Activated CD4-positive, alpha-beta T cell treated with anti-CD3 and anti-CD28 coated beads, Interleukin-2, amount 10 ng/mL, durations not matched to agents 7 days and 5 days (primary cell): ENCODE results near the gene SPACA7. TPM values are rescaled to one million over a fixed set of nuclear protein-coding genes. Genes with fewer than 3 reads are reported as not detected.

ENCODE experiments used
- CTCF ChIA-PET: fragments of 350-600 bp; sonication (Branson Sonifier 250); formaldehyde crosslinking; loops from one replicate; lab custom pipeline; 2021; ENCODE audit warnings: antibody characterized with exemption; lab: Charles Lee
- POLR2A ChIA-PET: fragments of 350-600 bp; sonication (Branson Sonifier 250); formaldehyde crosslinking; loops from one replicate; lab custom pipeline; 2021; ENCODE audit warnings: antibody characterized with exemption; lab: Charles Lee
- DNase-seq: peaks from one replicate; pipeline ENCODE4 v3.0.0-alpha.2; 2020
- H3K27ac Mint-ChIP-seq: one replicate; pipeline ENCODE4 v1.8.0; 2021; ENCODE audit warnings: mild to moderate bottlenecking, moderate library complexity, mixed read lengths
- H3K27me3 Mint-ChIP-seq: one replicate; pipeline ENCODE4 v1.8.0; 2021; ENCODE audit warnings: mixed read lengths
- H3K36me3 Mint-ChIP-seq: one replicate; pipeline ENCODE4 v1.8.0; 2021; ENCODE audit warnings: low read depth, mixed read lengths
- H3K4me1 Mint-ChIP-seq: one replicate; pipeline ENCODE4 v1.8.0; 2021; ENCODE audit warnings: mixed read lengths
- H3K4me3 Mint-ChIP-seq: one replicate; pipeline ENCODE4 v1.8.0; 2021; ENCODE audit warnings: mild to moderate bottlenecking, moderate library complexity, mixed read lengths
- H3K9me3 Mint-ChIP-seq: one replicate; pipeline ENCODE4 v1.8.0; 2021; ENCODE audit warnings: mixed read lengths
- total RNA-seq, 2 experiments: library from RNA; stranded (reverse); gene quantifications; one replicate each; pipeline ENCODE4 v1.2.3, GENCODE V29; 2021

The SPACA7 gene
- total RNA-seq, 2 experiments from 2014 or later, result not detected

DNA sequence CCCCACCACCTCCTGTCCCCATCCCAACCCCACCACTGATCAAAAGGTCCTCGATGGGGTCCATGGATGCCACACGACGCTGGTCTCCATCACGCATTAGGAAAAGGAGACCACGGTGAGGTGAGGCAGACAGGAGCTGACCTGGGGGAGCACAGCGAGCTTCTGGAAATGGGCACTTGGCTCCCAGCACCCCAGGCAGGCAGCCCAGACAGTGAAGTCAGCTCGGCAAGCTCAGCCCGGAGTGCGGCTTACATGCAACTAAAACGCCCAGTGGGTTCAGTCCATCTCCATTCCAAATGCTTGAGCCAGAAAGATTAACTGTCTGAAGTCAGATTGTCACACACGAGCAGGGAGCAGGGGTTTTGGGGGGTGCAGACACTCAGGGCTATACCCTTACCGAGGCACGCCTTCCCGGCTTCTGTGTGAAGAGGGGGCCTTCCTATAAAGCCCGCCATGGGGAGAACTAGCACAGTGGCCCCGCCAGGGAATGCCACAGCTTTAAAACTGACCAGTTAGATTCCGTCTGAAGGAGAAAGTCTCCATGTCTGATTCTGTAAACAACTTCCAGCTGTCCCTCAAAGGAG is 79.4 kb downstream of the SPACA7 start:
- CTCF ChIA-PET, result no interaction called here
- Mint-ChIP-seq H3K4me1 (no peaks in the 10 kb centered on the region), H3K36me3 (no peaks in the 10 kb centered on the region), H3K9me3 (no peaks in the 10 kb centered on the region), H3K4me3 (no peak overlapping the region), H3K27ac (no peak overlapping the region), H3K27me3 (peaks cover 11% of the 10 kb centered on the region)
- DNase-seq, result no peak
- POLR2A ChIA-PET, result no interaction called here

DNA sequence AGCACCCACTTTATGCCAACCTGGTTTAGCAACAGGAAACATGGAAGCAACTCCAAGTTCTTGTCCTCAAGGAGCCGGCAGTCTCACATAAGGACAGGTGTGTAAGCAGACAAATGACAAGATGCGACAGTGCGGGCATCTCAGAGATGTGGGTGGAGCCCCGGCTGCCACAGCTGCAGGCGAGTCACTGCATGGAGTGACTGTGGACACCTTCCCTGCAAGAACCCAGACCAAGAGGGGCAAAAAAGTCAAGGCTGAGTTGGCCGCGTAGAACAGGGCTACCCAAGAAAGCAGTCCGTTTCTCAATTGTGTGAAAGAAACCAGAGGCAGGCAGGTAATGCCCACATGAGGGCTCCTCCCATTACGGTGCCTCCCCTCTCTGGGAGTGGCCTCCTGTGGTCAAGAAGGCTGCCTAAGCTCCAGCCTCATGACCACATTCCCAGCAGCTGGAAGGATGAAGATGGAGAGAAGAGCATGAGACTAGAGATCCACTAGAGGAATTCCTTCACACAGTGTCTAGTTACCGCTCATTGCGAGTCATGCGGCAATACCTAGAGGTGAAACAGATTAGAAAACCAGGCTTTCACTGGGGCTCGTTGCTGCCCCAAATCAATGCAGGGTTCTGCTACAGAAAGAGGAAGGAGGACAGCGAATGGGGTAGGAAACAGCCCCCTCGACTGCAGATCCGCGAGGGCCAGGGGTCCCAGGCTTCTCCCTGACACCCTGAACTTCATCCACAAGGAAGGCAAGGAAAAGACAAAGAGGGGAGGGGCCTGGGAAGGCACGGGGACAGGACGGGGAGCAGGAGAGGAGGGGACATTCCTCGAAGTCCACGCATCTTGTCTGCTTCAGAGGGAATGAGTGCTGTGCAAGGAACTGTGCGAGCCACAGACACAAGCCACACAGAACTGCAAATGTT is 80.2 kb downstream of the SPACA7 start:
- H3K4me3 Mint-ChIP-seq, result no peak overlapping the region

DNA sequence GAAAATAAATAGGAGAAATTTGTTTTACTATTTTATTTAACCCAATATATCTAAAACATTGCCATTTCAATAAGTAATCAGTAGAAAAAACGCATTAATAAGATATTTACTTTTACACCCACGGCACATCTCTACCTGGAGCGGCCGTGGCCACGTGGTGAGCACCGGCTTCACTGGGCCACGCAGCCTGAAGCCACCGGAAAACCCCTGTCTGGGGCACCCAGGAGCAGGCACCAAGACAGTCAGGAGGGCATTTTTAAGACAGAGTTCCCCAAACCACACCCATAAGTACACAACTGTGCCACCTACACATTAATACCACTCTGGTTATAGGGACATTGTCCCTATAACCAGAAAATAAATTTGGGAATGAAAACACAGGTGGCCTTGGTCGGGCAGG is 80.9 kb downstream of the SPACA7 start:
- H3K27ac Mint-ChIP-seq, result no peak overlapping the region
- H3K36me3 Mint-ChIP-seq, result no peaks in the 10 kb centered on the region
- no peak for DNase-seq
- peaks cover 11% of the 10 kb centered on the region for H3K27me3 Mint-ChIP-seq
- H3K4me3 Mint-ChIP-seq, result no peak overlapping the region
- no peaks in the 10 kb centered on the region for H3K4me1 Mint-ChIP-seq
- POLR2A ChIA-PET, result no interaction called here
- H3K9me3 Mint-ChIP-seq, result no peaks in the 10 kb centered on the region
- CTCF ChIA-PET, result no interaction called here

More for the DNA sequence above, 80.2 kb downstream of the SPACA7 start:
- peaks cover 11% of the 10 kb centered on the region for H3K27me3 Mint-ChIP-seq
- no peaks in the 10 kb centered on the region for H3K9me3 Mint-ChIP-seq
- no peak for DNase-seq
- no peaks in the 10 kb centered on the region for H3K36me3 Mint-ChIP-seq
- POLR2A ChIA-PET, result no interaction called here
- no peak overlapping the region for H3K27ac Mint-ChIP-seq
- CTCF ChIA-PET, result no interaction called here
- H3K4me1 Mint-ChIP-seq, result no peaks in the 10 kb centered on the region

DNA sequence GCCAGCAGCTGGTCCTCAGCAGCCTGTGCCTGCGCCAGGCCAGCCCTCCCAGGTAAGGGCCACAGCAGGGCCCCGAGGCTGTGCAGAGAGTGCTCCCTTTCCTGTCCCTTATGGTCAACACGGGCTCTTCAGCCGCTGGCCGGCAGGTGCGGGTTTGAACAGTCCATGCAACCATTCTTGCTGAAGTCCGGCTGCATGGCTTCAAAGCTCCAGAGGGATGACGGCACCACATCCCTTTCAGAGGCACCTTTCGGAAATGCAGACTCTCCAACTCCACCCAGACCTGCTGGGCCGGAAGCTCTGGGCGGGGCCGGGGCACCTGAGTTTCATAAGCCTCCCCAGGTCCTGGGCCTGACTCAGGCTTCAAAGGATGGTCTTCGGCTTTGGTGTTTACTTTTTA is 81.3 kb downstream of the SPACA7 start:
- ChIA-PET CTCF (no interaction called here), POLR2A (no interaction called here)
- Mint-ChIP-seq H3K4me3 (no peak overlapping the region), H3K27me3 (peaks cover 13% of the 10 kb centered on the region), H3K9me3 (peaks cover 4% of the 10 kb centered on the region), H3K4me1 (no peaks in the 10 kb centered on the region), H3K36me3 (no peaks in the 10 kb centered on the region), H3K27ac (no peak overlapping the region)
- DNase-seq, result no peak

DNA sequence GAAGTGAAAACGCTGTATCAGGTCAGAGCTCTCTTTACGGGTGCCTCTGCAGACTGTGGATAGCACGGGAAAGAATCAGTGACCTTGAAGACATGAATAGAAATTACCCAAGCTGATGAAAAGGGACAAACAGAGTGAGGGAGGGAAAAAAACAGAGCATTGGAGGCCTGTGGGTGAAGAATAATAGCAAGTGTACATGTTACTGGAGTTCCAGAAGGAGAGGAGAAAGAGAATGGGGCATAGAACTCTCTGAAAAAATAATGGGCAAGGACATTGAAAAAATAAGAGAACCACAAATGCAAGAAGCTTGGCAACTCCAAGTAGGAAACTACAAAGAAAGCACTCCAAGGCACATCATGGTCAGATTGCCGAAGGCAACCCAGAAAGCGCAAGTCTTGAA is 86.3 kb downstream of the SPACA7 start:
- no peaks in the 10 kb centered on the region for H3K36me3 Mint-ChIP-seq
- ChIA-PET POLR2A (no interaction called here), CTCF (no interaction called here)
- no peak overlapping the region for H3K27ac Mint-ChIP-seq
- H3K9me3 Mint-ChIP-seq, result peaks cover 5% of the 10 kb centered on the region
- no peaks in the 10 kb centered on the region for H3K4me1 Mint-ChIP-seq
- H3K4me3 Mint-ChIP-seq, result no peak overlapping the region
- peaks cover 16% of the 10 kb centered on the region for H3K27me3 Mint-ChIP-seq
- no peak for DNase-seq

DNA sequence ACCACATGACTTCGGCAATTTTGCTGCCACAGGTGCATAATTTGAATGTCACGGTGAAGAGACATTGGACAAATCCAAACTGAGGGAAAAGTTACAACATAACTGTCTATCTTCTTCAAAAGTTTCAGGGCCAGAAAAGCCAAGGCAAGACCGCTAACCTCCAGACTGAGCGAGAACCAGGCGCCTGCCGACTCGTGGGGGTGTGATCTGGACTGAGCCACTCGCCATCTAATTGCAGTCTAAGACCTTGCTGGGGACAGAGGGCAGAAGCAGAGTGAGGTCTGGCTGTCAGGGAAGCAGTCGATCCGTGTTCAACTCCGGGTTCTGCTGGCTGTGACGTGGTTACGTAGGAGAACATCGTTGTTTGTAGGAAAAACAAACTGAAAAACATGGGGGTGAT is 88.6 kb downstream of the SPACA7 start:
- no peaks in the 10 kb centered on the region for H3K36me3 Mint-ChIP-seq

DNA sequence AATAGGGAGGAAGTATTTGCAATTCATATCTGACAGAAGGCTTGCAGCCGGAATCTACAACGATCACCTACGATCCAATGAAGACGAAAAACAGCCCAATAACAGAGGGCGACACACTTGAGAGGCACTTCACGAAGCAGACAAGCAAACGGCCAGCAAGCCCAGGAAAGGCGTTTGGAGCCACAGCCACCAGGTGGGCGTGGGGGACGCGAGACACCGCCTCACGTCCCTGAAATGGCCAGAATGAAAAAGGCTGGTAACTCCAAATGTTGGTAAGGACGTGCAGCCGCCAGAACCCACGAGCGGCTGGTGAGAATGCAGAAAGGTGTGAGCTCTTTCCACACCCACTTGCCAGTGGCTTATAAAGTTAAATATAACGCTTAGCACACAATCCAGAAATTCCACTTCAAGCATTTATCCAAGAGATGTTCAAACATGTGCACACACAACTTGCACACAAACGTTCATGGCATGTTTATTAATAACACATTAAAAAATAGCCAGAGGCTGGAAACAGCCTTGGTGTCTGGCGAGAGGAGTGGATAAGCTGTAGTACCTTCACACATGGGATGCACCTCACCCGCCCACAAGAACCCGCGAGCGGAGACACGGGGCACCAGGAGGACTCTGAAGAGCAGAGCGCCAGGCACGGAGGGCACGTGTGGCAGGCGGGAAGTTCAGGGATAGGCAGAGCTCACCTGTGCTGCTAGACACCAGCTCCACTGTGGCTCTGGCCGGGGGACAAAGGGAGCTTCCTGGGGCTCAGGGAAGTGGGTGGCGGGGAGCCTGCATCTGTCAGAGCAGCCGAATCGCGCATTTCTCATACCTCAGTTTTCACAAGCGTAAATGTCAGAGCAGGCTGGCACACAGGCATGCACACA is 89.3 kb downstream of the SPACA7 start:
- CTCF ChIA-PET, result no interaction called here
- Mint-ChIP-seq H3K27ac (no peak overlapping the region), H3K36me3 (no peaks in the 10 kb centered on the region), H3K9me3 (peaks cover 5% of the 10 kb centered on the region), H3K4me1 (no peaks in the 10 kb centered on the region), H3K4me3 (no peak overlapping the region), H3K27me3 (peaks cover 5% of the 10 kb centered on the region)
- POLR2A ChIA-PET, result no interaction called here
- DNase-seq, result no peak

More for the DNA sequence above, 88.6 kb downstream of the SPACA7 start:
- Mint-ChIP-seq H3K4me3 (no peak overlapping the region), H3K27ac (no peak overlapping the region), H3K4me1 (no peaks in the 10 kb centered on the region), H3K27me3 (peaks cover 11% of the 10 kb centered on the region), H3K9me3 (peaks cover 5% of the 10 kb centered on the region)
- POLR2A ChIA-PET, result no interaction called here
- no peak for DNase-seq
- CTCF ChIA-PET, result no interaction called here

DNA sequence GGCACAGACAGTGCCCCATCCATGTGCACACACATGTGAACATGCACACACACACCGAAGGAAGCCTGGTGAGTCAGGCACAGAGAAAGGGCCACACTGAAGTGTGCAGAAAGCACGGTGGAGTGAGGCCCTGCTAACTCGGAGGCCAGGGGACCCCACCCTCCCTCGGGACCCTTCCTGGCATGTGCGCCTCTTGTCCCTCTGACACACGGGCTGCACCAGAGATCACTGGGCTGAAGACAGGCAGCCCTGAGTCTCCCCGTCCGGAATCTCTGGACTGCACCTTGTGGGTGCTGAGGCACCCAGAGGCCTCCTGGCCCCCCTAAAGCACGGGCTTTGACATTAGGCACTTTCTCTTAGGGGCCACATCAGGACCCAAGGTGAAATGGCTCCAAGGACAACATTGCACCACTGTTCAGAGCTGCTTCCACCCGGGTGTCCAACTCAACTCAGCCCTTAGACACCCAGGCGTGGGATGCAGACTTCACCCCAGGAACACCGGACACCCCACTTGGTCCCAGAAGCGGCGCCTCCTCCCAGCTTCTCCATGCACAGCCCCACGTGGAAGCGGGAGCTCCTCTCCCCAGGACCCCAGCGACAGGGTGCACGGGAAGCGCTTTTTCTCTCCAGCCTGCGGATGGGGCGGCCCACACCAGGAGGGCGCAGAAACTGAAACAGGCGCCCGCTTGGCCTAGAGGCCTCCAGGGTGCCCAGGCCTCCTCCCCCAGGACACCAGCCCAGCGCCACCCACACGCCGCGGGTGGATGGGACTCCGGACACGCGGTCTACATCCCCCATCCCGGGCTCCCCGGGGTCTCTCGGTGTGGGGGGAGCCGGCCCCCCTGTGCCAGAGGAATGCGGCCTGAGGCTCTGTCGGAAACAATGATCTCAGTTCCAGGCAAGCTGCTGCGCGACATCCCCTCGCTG is 90.2 kb downstream of the SPACA7 start:
- no peak overlapping the region for H3K4me3 Mint-ChIP-seq

DNA sequence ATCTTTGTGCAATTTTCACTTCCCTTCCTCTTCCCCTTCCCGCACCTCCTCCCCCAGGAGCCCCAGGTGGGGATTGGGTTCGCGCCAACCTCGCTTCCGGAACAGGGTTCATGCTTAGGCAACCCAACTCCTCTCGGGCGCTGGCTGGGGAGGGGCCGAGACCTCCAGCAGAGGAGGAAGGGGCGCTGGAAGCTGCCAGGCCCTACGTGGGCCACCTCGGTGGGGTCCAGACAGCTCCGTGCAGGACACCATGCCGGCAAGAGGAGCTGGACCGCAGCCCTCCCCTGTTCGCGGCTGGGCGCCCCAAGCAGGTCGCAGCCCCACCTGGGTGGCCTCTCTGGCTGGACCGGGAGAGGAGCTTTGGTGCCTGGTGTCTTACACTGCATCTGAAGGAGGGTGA is 91.1 kb downstream of the SPACA7 start:
- CTCF ChIA-PET, result no interaction called here
- peaks cover 4% of the 10 kb centered on the region for H3K9me3 Mint-ChIP-seq

More for the DNA sequence above, 90.2 kb downstream of the SPACA7 start:
- Mint-ChIP-seq H3K4me1 (no peaks in the 10 kb centered on the region), H3K27ac (no peak overlapping the region), H3K9me3 (peaks cover 5% of the 10 kb centered on the region), H3K36me3 (no peaks in the 10 kb centered on the region), H3K27me3 (peaks cover 5% of the 10 kb centered on the region)
- ChIA-PET POLR2A (no interaction called here), CTCF (no interaction called here)
- no peak for DNase-seq

DNA sequence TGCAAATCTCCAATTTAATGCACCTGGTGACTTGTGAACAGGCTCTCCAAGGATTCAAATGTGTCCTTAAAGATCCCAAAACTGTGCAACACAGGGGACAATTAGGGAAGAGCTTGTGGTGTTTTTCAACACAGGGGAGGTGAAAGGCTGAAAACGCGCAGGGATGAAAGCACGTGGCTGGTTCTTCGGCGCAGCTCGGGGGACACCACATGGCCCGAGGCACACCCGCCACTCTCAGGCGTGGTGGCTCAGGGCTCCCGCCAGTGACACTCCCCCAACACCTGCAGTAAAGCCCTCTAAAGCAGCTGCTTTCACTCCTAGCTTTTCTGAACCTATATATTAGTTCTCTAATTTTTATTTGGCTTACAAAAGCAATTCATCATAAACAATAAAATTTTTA is 91.9 kb downstream of the SPACA7 start:
- ChIA-PET CTCF (no interaction called here), POLR2A (no interaction called here)
- Mint-ChIP-seq H3K36me3 (no peaks in the 10 kb centered on the region), H3K9me3 (no peaks in the 10 kb centered on the region), H3K27me3 (no peaks in the 10 kb centered on the region), H3K4me1 (no peaks in the 10 kb centered on the region), H3K27ac (no peak overlapping the region), H3K4me3 (no peak overlapping the region)
- no peak for DNase-seq

More for the DNA sequence above, 91.1 kb downstream of the SPACA7 start:
- no peak overlapping the region for H3K4me3 Mint-ChIP-seq
- H3K4me1 Mint-ChIP-seq, result no peaks in the 10 kb centered on the region
- POLR2A ChIA-PET, result no interaction called here
- H3K27me3 Mint-ChIP-seq, result peaks cover 5% of the 10 kb centered on the region
- DNase-seq, result no peak
- no peak overlapping the region for H3K27ac Mint-ChIP-seq
- H3K36me3 Mint-ChIP-seq, result no peaks in the 10 kb centered on the region

DNA sequence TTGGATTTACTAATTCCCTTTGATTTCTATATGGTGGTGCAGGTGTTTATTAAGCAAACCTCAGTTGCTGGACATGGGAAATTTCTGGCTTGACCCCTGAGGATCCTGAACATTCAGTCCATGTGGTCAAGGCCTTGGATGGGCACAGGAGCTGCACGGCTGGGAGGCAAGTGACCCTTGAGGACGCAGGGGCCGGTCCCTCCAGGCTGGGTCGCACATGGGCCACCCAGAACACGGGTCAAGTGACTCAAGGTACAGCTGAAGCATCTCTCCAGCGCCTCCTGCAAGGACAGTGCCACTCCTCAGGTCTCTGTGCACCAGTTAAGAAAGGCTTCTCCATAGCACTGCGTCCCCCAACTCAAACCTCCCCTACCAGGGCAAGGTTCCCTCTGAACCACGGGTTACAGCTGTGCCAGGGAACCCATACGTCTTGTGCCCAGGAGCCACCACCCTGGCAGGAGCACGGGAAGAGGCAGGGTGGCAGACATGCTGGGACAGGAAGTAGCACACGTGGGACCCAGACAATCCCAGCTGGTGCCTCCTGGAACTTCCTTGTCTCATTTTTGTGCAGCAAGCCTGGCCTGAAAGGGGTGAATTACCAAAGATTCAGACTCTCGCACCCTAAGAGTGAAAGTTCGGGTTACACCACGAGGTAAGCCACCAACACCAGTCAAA is 93.1 kb downstream of the SPACA7 start:
- no peak for DNase-seq
- ChIA-PET CTCF (no interaction called here), POLR2A (no interaction called here)
- H3K9me3 Mint-ChIP-seq, result no peaks in the 10 kb centered on the region
- no peaks in the 10 kb centered on the region for H3K27me3 Mint-ChIP-seq
- H3K4me1 Mint-ChIP-seq, result no peaks in the 10 kb centered on the region
- H3K36me3 Mint-ChIP-seq, result no peaks in the 10 kb centered on the region
- no peak overlapping the region for H3K4me3 Mint-ChIP-seq
- H3K27ac Mint-ChIP-seq, result no peak overlapping the region

DNA sequence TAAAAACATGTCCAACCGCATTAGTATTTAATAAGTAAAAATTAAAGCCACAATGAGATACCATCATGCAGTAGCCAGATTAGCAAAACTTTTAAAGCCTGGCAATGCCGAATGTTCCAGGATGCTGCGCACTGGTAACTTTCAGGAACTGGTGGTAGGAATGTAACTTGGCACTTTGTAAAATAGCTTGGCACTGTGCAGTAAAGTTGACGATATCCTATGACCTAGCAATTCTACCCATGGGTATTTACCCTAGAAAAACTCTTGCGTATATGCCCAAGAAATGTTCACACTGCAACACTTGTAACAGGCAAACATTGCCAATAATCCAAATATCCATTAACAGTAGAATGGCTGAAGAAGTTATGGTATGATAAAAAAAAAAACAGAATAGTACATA is 97.7 kb downstream of the SPACA7 start:
- ChIA-PET POLR2A (no interaction called here), CTCF (interaction anchor here (1.3 kb wide), 1 partner anchor 31 kb away, joined by 3 read pairs; no protein-coding TSS in a partner anchor)
- Mint-ChIP-seq H3K9me3 (no peaks in the 10 kb centered on the region), H3K36me3 (no peaks in the 10 kb centered on the region), H3K4me1 (no peaks in the 10 kb centered on the region), H3K4me3 (no peak overlapping the region), H3K27me3 (no peaks in the 10 kb centered on the region), H3K27ac (no peak overlapping the region)
- DNase-seq, result no peak
